Astrocyte of the spinal cord (primary cell): ENCODE measurements around the gene ACAT2.

ENCODE experiments used
- DNase-seq: peaks from one replicate; pipeline ENCODE4 v3.0.0; 2011; ENCODE audit warnings: low read depth, low spot score
- H3K4me3 ChIP-seq: 2 replicates; pipeline ENCODE4 v1.5.1; 2011; ENCODE audit warnings: low read depth, mild to moderate bottlenecking, low read length, moderate library complexity
- in situ Hi-C: cut with HindIII; loops from 2 replicates; pipeline ENCODE4 v1.10.0; 2017; ENCODE audit warnings: low sequenced_read_pairs
- TF ChIP-seq, protein P1 (sequence below): IDR thresholded peaks from 2 replicates; pipeline ENCODE4 v1.5.1; 2012; ENCODE audit warnings: low read depth, mild to moderate bottlenecking, low read length, inconsistent platforms

Gene ACAT2

DNA sequence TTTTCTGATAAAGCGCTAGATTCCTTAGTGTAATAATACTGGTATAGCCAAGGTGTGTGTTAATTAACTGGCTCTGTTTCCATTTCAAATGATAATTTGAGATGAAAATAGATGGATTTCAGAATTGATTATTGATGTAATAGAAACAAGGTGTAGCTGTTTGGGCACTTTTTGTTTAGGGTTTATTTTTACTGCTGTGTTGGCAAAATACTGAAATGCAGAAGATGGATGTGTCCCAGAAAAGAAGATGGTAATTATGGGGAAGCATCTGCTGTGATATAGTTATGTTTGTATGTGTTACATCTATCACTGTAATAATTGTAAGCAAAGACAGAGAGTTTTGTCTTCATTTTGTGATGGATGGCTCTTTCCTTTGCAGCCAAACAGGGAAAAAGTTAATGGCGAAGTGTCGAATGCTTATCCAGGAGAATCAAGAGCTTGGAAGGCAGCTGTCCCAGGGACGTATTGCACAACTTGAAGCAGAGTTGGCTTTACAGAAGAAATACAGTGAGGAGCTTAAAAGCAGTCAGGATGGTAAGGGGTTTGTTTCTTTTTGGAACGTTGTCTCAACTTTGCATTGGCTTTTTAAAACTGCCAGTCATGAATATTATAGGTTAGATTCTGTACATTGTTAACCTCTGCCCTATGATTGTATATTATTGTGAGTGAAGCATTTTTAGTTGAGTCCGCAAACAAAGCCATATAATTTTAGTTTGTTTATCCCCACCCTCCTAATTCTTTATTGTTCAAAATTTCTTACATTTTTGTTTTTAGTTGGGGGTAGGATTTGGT, 8.6 kb upstream of the ACAT2 start:
- DNase-seq: no peak
- H3K4me3 ChIP-seq: no peak overlapping the region
- in situ Hi-C loops: no loop called here
- TF ChIP-seq, protein P1, sequence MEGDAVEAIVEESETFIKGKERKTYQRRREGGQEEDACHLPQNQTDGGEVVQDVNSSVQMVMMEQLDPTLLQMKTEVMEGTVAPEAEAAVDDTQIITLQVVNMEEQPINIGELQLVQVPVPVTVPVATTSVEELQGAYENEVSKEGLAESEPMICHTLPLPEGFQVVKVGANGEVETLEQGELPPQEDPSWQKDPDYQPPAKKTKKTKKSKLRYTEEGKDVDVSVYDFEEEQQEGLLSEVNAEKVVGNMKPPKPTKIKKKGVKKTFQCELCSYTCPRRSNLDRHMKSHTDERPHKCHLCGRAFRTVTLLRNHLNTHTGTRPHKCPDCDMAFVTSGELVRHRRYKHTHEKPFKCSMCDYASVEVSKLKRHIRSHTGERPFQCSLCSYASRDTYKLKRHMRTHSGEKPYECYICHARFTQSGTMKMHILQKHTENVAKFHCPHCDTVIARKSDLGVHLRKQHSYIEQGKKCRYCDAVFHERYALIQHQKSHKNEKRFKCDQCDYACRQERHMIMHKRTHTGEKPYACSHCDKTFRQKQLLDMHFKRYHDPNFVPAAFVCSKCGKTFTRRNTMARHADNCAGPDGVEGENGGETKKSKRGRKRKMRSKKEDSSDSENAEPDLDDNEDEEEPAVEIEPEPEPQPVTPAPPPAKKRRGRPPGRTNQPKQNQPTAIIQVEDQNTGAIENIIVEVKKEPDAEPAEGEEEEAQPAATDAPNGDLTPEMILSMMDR: no peak

DNA sequence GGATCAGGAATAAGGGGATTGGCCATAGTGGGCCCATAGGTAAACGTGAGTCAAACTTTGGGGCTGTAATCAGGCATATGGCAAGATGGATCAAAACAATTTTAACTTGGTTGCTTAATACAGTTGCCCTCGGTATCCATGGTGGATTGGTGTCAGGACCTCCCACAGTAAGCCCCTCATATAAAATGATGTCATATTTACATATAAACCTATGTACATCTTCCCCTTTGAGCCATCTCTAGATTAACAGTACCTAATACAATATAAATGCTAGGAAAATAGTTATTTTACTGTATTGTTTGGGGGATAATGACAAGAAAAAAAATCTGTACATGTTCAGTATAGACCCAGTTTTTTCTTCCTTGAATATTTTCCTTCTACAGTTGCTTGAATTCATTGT, 7.4 kb upstream of the ACAT2 start:
- in situ Hi-C loops: no loop called here
- TF ChIP-seq, protein P1: no peak
- no peak for DNase-seq
- H3K4me3 ChIP-seq: no peak overlapping the region

DNA sequence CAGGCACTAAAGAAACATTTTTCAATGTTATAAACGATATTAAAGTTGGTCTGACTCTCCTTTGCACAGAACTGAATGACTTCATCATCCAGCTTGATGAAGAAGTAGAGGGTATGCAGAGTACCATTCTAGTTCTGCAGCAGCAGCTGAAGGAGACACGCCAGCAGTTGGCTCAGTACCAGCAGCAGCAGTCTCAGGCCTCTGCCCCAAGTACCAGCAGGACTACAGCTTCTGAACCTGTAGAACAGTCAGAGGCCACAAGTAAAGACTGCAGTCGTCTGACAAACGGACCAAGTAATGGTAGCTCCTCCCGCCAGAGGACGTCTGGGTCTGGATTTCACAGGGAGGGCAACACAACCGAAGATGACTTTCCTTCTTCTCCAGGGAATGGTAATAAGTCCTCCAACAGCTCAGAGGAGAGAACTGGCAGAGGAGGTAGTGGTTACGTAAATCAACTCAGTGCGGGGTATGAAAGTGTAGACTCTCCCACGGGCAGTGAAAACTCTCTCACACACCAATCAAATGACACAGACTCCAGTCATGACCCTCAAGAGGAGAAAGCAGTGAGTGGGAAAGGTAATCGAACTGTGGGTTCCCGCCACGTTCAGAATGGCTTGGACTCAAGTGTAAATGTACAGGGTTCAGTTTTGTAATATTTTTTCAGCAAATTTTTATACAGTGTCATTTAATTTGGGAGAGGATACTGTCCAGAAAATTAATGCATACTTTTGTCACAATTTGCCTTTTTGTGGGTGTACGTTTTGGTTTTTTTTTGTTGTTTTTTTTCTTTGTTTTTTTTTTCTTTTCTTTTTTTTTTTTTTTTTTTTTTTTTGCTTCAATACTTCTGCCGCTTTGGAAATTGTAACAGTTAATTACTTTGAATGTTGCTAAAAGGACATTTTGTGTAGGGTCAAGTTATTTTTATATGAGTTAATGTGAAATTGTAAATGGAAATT, 6.6 kb upstream of the ACAT2 start:
- in situ Hi-C loops: no loop called here
- H3K4me3 ChIP-seq: no peak overlapping the region
- TF ChIP-seq, protein P1: no peak
- DNase-seq: no peak

- no peak overlapping the region for H3K4me3 ChIP-seq
- TF ChIP-seq, protein P1: no peak
- in situ Hi-C loops: no loop called here
- no peak for DNase-seq
These were observed 5.3 kb upstream of the ACAT2 start for GRCh38 chr6:159756508-159756907.

DNA sequence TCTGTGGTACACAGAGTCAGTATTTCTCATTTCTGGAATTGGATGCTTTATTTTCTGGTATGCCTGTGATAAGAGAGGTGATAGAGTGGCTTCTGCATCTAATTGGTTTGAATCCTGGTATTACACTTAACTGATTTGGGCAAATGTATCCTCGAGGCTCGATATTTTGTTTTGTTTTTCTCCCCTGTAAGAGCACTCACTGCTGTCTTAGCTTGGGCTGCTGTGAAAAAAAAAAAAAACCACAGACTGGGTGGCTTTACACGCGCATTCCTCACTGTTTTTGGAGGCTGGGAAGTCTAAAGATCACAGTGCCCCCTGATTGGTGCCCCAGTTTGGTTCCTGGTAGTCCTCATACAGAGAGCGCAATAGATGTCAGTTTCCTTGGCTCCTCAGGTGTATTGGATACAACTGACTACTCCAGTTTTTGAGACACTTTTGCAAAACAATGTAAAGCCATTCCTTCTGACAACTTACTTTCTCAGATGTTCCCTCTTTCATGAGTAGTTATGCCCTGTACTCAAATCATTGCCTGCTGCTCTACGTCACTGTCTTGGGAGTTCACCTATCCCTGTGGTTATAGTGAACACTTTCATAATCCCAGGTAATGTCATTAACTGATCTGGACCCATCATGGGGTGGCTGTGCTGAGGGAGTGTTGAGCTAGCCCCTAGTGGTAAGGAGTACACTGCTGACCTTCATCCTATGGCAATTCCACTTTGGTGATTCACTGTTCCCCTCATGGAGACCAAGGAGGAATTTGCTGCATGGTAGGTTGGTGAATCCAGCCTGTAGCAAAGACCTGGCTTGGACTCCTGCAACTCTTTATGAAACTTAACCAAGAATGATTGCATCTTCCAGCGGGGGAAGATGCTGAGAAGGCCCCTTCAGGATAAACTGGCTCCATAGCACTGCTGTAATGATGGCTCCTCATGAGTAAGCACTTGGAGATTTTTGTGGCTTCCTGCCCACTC, 3.5 kb upstream of the ACAT2 start:
- in situ Hi-C loops: no loop called here
- no peak overlapping the region for H3K4me3 ChIP-seq
- TF ChIP-seq, protein P1: peak; percentile 26
- DNase-seq: peak; percentile 51

GRCh38 chr6:159759645-159760044, 2.2 kb upstream of the ACAT2 start:
- in situ Hi-C loops: no loop called here
- DNase-seq: no peak
- TF ChIP-seq, protein P1: no peak
- H3K4me3 ChIP-seq: no peak overlapping the region
